DOHH2 (cell line): ENCODE measurements around the gene ABCD4.

Source experiments
- H3F3A ChIP-seq: fragments of 200-600 bp; sonication (generic), shearing (Covaris generic); 2 replicates; pipeline ENCODE4 v1.6.0; 2016; ENCODE audit warnings: antibody characterized with exemption, mild to moderate bottlenecking; ENCODE audit not compliant: control insufficient read depth, insufficient read depth
- H3K27ac ChIP-seq: fragments of 200-600 bp; sonication (generic); 2 replicates; pipeline ENCODE4 v1.5.1; 2014; ENCODE audit warnings: low read depth, mild to moderate bottlenecking, low read length, moderate library complexity
- H3K27me3 ChIP-seq: fragments of 200-600 bp; sonication (generic); 2 replicates; pipeline ENCODE4 v1.6.1; 2014; ENCODE audit warnings: mild to moderate bottlenecking, low read length, mixed read lengths; ENCODE audit not compliant: control insufficient read depth
- H3K36me3 ChIP-seq: fragments of 200-600 bp; sonication (generic); 2 replicates; pipeline ENCODE4 v1.6.1; 2014; ENCODE audit warnings: mild to moderate bottlenecking, low read length, moderate library complexity, mixed read lengths; ENCODE audit not compliant: control insufficient read depth
- H3K4me1 ChIP-seq: fragments of 200-600 bp; sonication (generic); 2 replicates; pipeline ENCODE4 v1.6.1; 2014; ENCODE audit warnings: mild to moderate bottlenecking, low read length, mixed read lengths; ENCODE audit not compliant: control insufficient read depth
- H3K4me2 ChIP-seq: fragments of 200-600 bp; sonication (generic); 2 replicates; pipeline ENCODE4 v1.6.0; 2014; ENCODE audit warnings: mild to moderate bottlenecking, low read length, moderate library complexity
- H3K4me3 ChIP-seq: fragments of 200-600 bp; sonication (generic); 2 replicates; pipeline ENCODE4 v1.5.1; 2014; ENCODE audit warnings: mild to moderate bottlenecking, low read length, mixed read lengths
- H3K79me2 ChIP-seq: fragments of 200-600 bp; sonication (generic); 2 replicates; pipeline ENCODE4 v1.6.1; 2014; ENCODE audit warnings: mild to moderate bottlenecking, low read length, mixed read lengths; ENCODE audit not compliant: control insufficient read depth
- H3K9me2 ChIP-seq: fragments of 200-600 bp; sonication (generic); replicated peaks from 2 replicates; pipeline ENCODE4 v1.6.1; 2014; ENCODE audit warnings: mild to moderate bottlenecking, low read length, mixed read lengths; ENCODE audit not compliant: control insufficient read depth
- H3K9me3 ChIP-seq: fragments of 200-600 bp; sonication (generic); 2 replicates; pipeline ENCODE4 v1.6.1; 2014; ENCODE audit warnings: antibody characterized with exemption, low read length, mixed read lengths; ENCODE audit not compliant: control insufficient read depth, insufficient read depth
- H4K20me1 ChIP-seq: fragments of 200-600 bp; sonication (generic); 2 replicates; pipeline ENCODE4 v1.6.0; 2014; ENCODE audit warnings: low read depth, mild to moderate bottlenecking, antibody characterized with exemption, low read length, moderate library complexity; ENCODE audit not compliant: control insufficient read depth, insufficient read depth
- CTCF ChIP-seq: fragments of 200-600 bp; sonication (generic); IDR thresholded peaks from one replicate; pipeline ENCODE4 v1.5.1; 2014; ENCODE audit warnings: antibody characterized with exemption, mild to moderate bottlenecking, low read depth, low read length; ENCODE audit not compliant: poor library complexity, severe bottlenecking
- EZH2phosphoT487 ChIP-seq: fragments of 200-600 bp; sonication (generic); IDR thresholded peaks from 2 replicates; pipeline ENCODE4 v1.6.1; 2017; ENCODE audit warnings: borderline replicate concordance, mild to moderate bottlenecking, antibody characterized with exemption, low read length, moderate library complexity, mixed read lengths

ABCD4 gene

GRCh38 chr14:74243051-74243450 lies 59.7 kb downstream of the ABCD4 start:
- peaks cover 35% of the 10 kb centered on the region for H3K27me3 ChIP-seq
- peaks cover 4% of the 10 kb centered on the region for H3K4me1 ChIP-seq
- no peak overlapping the region for H3K4me2 ChIP-seq
- no peaks in the 10 kb centered on the region for H3K9me3 ChIP-seq
- H3K79me2 ChIP-seq: no peaks in the 10 kb centered on the region
- no peaks in the 10 kb centered on the region for H3K9me2 ChIP-seq
- no peaks in the 10 kb centered on the region for H3K36me3 ChIP-seq
- TF ChIP-seq CTCF (no peak), EZH2phosphoT487 (no peak)
- H3K27ac ChIP-seq: no peak overlapping the region
- no peak overlapping the region for H3K4me3 ChIP-seq
- no peaks in the 10 kb centered on the region for H3F3A ChIP-seq
- no peaks in the 10 kb centered on the region; the same call in 1 of the 2 replicates for H4K20me1 ChIP-seq

- Histone ChIP-seq H3K79me2 (no peaks in the 10 kb centered on the region), H3K9me2 (no peaks in the 10 kb centered on the region), H3K4me3 (no peak overlapping the region), H3K4me1 (peaks cover under 1% of the 10 kb centered on the region), H3K36me3 (no peaks in the 10 kb centered on the region), H3K9me3 (no peaks in the 10 kb centered on the region), H3K27me3 (peaks cover 35% of the 10 kb centered on the region), H4K20me1 (no peaks in the 10 kb centered on the region; the same call in 1 of the 2 replicates), H3K4me2 (no peak overlapping the region), H3K27ac (no peak overlapping the region), H3F3A (no peaks in the 10 kb centered on the region)
- no peak for TF ChIP-seq CTCF
- TF ChIP-seq EZH2phosphoT487: no peak
Observed at GRCh38 chr14:74242780-74243042, 60.0 kb downstream of the ABCD4 start.

- no peaks in the 10 kb centered on the region for H3K9me2 ChIP-seq
- H3K4me1 ChIP-seq: no peaks in the 10 kb centered on the region
- H3K36me3 ChIP-seq: no peaks in the 10 kb centered on the region
- no peaks in the 10 kb centered on the region for H3K79me2 ChIP-seq
- H3K4me2 ChIP-seq: no peak overlapping the region
- H4K20me1 ChIP-seq: no peaks in the 10 kb centered on the region; the same call in 1 of the 2 replicates
- H3K9me3 ChIP-seq: no peaks in the 10 kb centered on the region
- H3K4me3 ChIP-seq: no peak overlapping the region
- H3K27ac ChIP-seq: no peak overlapping the region
- no peaks in the 10 kb centered on the region for H3F3A ChIP-seq
- TF ChIP-seq CTCF (no peak), EZH2phosphoT487 (0 out of 2 replicates have a peak, but pooled peaks have one; percentile 41)
- H3K27me3 ChIP-seq: peaks cover 35% of the 10 kb centered on the region
Observed at GRCh38 chr14:74242021-74242779, 60.5 kb downstream of the ABCD4 start.
